Liver (tissue), 3 donors: ENCODE measurements around the gene ROR1.
"Not testable (repeated sequence)": the region's sequence is repeated elsewhere in the genome, so short reads cannot be mapped to it uniquely, and the experiment has no call there.

Source experiments
- EGR1 ChIP-seq, 2 donors: IDR thresholded peaks; 2 replicates each; pipeline ENCODE4 v1.6.1; 2016 to 2018; ENCODE audit warnings: antibody characterized with exemption in 2 of 2, low read depth in 2 of 2
- GABPA ChIP-seq, 2 donors: IDR thresholded peaks in 1 of 2; conservative IDR thresholded peaks in 1 of 2; 2 replicates each; pipeline ENCODE4 v1.6.1; 2016; ENCODE audit warnings: antibody characterized with exemption in 2 of 2, mild to moderate bottlenecking in 1 of 2, moderate library complexity in 1 of 2
- HNF4G ChIP-seq: IDR thresholded peaks from 2 replicates; pipeline ENCODE4 v1.6.1; 2016; ENCODE audit warnings: antibody characterized with exemption
- JUND ChIP-seq, 2 donors: IDR thresholded peaks; 2 replicates each; pipeline ENCODE4 v1.6.1; 2016; ENCODE audit warnings: antibody characterized with exemption in 2 of 2
- NR2F2 ChIP-seq: IDR thresholded peaks from 2 replicates; pipeline ENCODE4 v1.6.1; 2016; ENCODE audit warnings: antibody characterized with exemption
- RAD21 ChIP-seq, 2 donors: IDR thresholded peaks; 2 replicates each; pipeline ENCODE4 v1.6.1; 2016; ENCODE audit warnings: antibody characterized with exemption in 2 of 2, mild to moderate bottlenecking in 2 of 2
- RXRA ChIP-seq, 2 donors: IDR thresholded peaks; 2 replicates each; pipeline ENCODE4 v1.6.1; 2017 to 2018; ENCODE audit warnings: antibody characterized with exemption in 2 of 2, mild to moderate bottlenecking in 1 of 2
- SP1 ChIP-seq: IDR thresholded peaks from 2 replicates; pipeline ENCODE4 v1.6.1; 2018; ENCODE audit warnings: antibody characterized with exemption, mild to moderate bottlenecking
- YY1 ChIP-seq: IDR thresholded peaks from 2 replicates; pipeline ENCODE4 v1.6.1; 2016; ENCODE audit warnings: antibody characterized with exemption, mild to moderate bottlenecking
- TF ChIP-seq, protein P1 (sequence below): fragments of 150-350 bp; IDR thresholded peaks from 2 replicates; pipeline ENCODE4 v1.5.1; 2017; ENCODE audit warnings: improper control_type of control experiment, low read depth, low read length; ENCODE audit not compliant: missing input control
- TF ChIP-seq, protein P2 (sequence below): IDR thresholded peaks from 2 replicates; pipeline ENCODE4 v1.6.1; 2016; ENCODE audit warnings: antibody characterized with exemption
- donor health status: healthy.
- donor health status: healthy.

DNA sequence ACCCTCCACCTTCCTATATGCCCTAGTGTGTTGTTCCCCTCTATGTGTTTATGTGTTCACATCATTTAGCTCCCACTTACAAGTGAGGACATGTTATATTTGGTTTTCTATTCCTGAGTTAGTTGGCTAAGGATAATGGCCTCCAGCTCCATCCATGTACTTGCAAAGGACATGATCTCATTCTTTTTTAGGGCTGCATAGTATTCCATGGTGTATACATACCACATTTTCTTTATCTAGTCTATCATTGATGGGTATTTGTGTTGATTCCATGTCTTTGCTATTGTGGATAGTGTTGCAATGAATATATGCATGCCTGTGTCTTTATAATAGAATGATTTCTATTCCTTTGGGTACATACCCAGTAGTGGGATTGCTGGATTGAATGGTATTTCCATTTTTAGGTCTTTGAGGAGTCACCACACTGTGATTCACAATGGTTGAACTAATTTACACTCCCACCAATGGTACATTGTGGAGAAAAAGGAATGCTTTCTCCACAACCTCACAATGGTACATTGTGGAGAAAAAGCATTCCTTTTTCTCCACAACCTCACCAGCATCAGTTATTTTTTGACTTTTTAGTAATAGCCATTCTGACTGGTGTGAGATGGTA lies 52.5 kb downstream of the ROR1 start:
- TF ChIP-seq, protein P1, sequence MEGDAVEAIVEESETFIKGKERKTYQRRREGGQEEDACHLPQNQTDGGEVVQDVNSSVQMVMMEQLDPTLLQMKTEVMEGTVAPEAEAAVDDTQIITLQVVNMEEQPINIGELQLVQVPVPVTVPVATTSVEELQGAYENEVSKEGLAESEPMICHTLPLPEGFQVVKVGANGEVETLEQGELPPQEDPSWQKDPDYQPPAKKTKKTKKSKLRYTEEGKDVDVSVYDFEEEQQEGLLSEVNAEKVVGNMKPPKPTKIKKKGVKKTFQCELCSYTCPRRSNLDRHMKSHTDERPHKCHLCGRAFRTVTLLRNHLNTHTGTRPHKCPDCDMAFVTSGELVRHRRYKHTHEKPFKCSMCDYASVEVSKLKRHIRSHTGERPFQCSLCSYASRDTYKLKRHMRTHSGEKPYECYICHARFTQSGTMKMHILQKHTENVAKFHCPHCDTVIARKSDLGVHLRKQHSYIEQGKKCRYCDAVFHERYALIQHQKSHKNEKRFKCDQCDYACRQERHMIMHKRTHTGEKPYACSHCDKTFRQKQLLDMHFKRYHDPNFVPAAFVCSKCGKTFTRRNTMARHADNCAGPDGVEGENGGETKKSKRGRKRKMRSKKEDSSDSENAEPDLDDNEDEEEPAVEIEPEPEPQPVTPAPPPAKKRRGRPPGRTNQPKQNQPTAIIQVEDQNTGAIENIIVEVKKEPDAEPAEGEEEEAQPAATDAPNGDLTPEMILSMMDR = not testable (repeated sequence)
- TF ChIP-seq, protein P2, sequence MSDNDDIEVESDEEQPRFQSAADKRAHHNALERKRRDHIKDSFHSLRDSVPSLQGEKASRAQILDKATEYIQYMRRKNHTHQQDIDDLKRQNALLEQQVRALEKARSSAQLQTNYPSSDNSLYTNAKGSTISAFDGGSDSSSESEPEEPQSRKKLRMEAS = not testable (repeated sequence)
- TF ChIP-seq RAD21 (IDR thresholded peaks at IDR 0.05); YY1; GABPA (IDR thresholded peaks at IDR 0.05 in 1 of 2, conservative IDR thresholded peaks at IDR 0.05 in 1 of 2); SP1; NR2F2; JUND (IDR thresholded peaks at IDR 0.05); EGR1 (IDR thresholded peaks at IDR 0.05; ENCODE audit: low read depth in 2 of 2); HNF4G; RXRA (IDR thresholded peaks at IDR 0.05): not testable (repeated sequence)
